Endothelial cell of umbilical vein (primary cell): Measurements from ENCODE around the gene MTARC1. TPM values are rescaled to one million over a fixed set of nuclear protein-coding genes. Genes with fewer than 3 reads are reported as not detected.

Experiments used
- BruUV-seq: library from RNA; stranded (reverse); fragments of 400-500 nt; replicated peaks from 2 replicates; lab custom pipeline; 2021; lab: Mats Ljungman, UMichigan
- CTCF ChIA-PET: fragments of 300-600, 350-600 bp; sonication (Branson Sonifier 250); formaldehyde crosslinking; loops from one replicate; lab custom pipeline; 2021; ENCODE audit warnings: antibody characterized with exemption, inconsistent platforms; lab: Charles Lee
- POLR2A ChIA-PET: fragments of 300-600, 350-600 bp; sonication (Branson Sonifier 250); formaldehyde crosslinking; loops from one replicate; lab custom pipeline; 2021; ENCODE audit warnings: antibody characterized with exemption, inconsistent platforms; lab: Charles Lee
- DNase-seq: peaks from one replicate; pipeline ENCODE4 v3.0.0-alpha.2; 2011; ENCODE audit warnings: low read depth, low spot score
- FAIRE-seq: peaks from 2 replicates; lab custom pipeline; 2011; peaks lifted over from hg19 to GRCh38; lab: Jason Lieb, UNC
- H2AFZ ChIP-seq: 2 replicates; pipeline ENCODE4 v1.6.0; 2012; ENCODE audit warnings: low read depth, low read length, control low read depth, inconsistent platforms
- H3K27ac ChIP-seq: 2 replicates; pipeline ENCODE4 v1.5.1; 2011; ENCODE audit warnings: low read depth, mild to moderate bottlenecking, control low read depth, low read length, moderate library complexity; ENCODE audit not compliant: insufficient read depth
- H3K27me3 ChIP-seq, 2 experiments: 2 replicates each; pipeline versions ENCODE4 v1.6.0 to v1.6.1; 2011; ENCODE audit warnings: low read length in 2 of 2, mixed read lengths in 1 of 2; ENCODE audit not compliant: control insufficient read depth in 2 of 2, insufficient read depth in 2 of 2
- H3K36me3 ChIP-seq, 2 experiments: 2 replicates in 1 of 2; 3 replicates in 1 of 2; pipeline ENCODE4 v1.5.1; 2011; ENCODE audit warnings: low read length in 2 of 2, mild to moderate bottlenecking in 1 of 2, moderate library complexity in 1 of 2; ENCODE audit not compliant: control insufficient read depth in 2 of 2, insufficient read depth in 2 of 2; ENCODE audit errors: extremely low read depth in 1 of 2
- H3K4me1 ChIP-seq: 3 replicates; pipeline ENCODE4 v1.5.1; 2011; ENCODE audit warnings: mild to moderate bottlenecking, low read length; ENCODE audit not compliant: control insufficient read depth, insufficient read depth; ENCODE audit errors: extremely low read depth
- H3K4me2 ChIP-seq: 2 replicates; pipeline ENCODE4 v1.6.1; 2011; ENCODE audit warnings: low read length, control low read depth, mixed read lengths; ENCODE audit not compliant: insufficient read depth
- H3K4me3 ChIP-seq, 3 experiments: fragments of 200-600 bp in 1 of 3; sonication (generic), shearing (Covaris generic) in 1 of 3; replicated peaks in 1 of 3; 2 replicates each; pipeline ENCODE4 v1.5.1; 2011 to 2016; ENCODE audit warnings: control low read depth in 3 of 3, low read length in 3 of 3, mild to moderate bottlenecking in 2 of 3, inconsistent platforms in 1 of 3, low read depth in 1 of 3, moderate library complexity in 1 of 3; ENCODE audit not compliant: insufficient read depth in 1 of 3
- H3K79me2 ChIP-seq: 2 replicates; pipeline ENCODE4 v1.6.0; 2012; ENCODE audit warnings: low read length, inconsistent platforms; ENCODE audit not compliant: control insufficient read depth, insufficient read depth
- H3K9ac ChIP-seq: replicated peaks from 2 replicates; pipeline ENCODE3; 2011; ENCODE audit warnings: low read length, control low read depth; ENCODE audit not compliant: insufficient read depth; ENCODE audit errors: extremely low read depth
- H3K9me1 ChIP-seq: replicated peaks from 3 replicates; pipeline ENCODE4 v1.6.0; 2011; ENCODE audit warnings: mild to moderate bottlenecking, low read length; ENCODE audit not compliant: control insufficient read depth, insufficient read depth; ENCODE audit errors: extremely low read depth
- H3K9me3 ChIP-seq: replicated peaks from 2 replicates; pipeline ENCODE4 v1.5.1; 2012; ENCODE audit warnings: low read length, inconsistent platforms; ENCODE audit not compliant: control insufficient read depth, insufficient read depth
- H4K20me1 ChIP-seq: replicated peaks from 2 replicates; pipeline ENCODE3; 2011; ENCODE audit warnings: mild to moderate bottlenecking, low read length; ENCODE audit not compliant: control insufficient read depth, insufficient read depth; ENCODE audit errors: extremely low read depth
- dilution Hi-C: fragments of 300-500 bp; cut with MboI; formaldehyde crosslinking; loops from one replicate; pipeline ENCODE4 v1.15.0; 2019; ENCODE audit warnings: low sequenced_read_pairs; ENCODE audit not compliant: extremely low pct_ligation_motif_present
- intact Hi-C: fragments of 100-400 bp; cut with micrococcal nuclease; formaldehyde crosslinking; loops from one replicate; pipeline ENCODE4 v1.10.0; 2022
- polyA plus RNA-seq, 4 experiments: library from polyadenylated mRNA; depleted of rRNA in 3 of 4; stranded (reverse) in 3 of 4; unstranded in 1 of 4; fragments of >200 nt; gene quantifications; 2 replicates each; pipeline versions ENCODE4 v1.2.1 to v1.2.3, GENCODE V29; 2011 to 2012; ENCODE audit warnings: missing spikeins in 1 of 4
- total RNA-seq: library from RNA; stranded (reverse); gene quantifications from 2 replicates; pipeline ENCODE4 v1.2.3, GENCODE V29; 2021
- TF ChIP-seq, protein P1 (sequence below): IDR thresholded peaks from 2 replicates; pipeline ENCODE4 v1.6.1; 2011; ENCODE audit not compliant: insufficient read depth, insufficient read length
- TF ChIP-seq, protein P2 (sequence below), 2 donors: IDR thresholded peaks; 1 replicate in 1 of 2; 2 replicates in 1 of 2; pipeline ENCODE4 v1.5.1; 2011; ENCODE audit warnings: low read length in 2 of 2, mild to moderate bottlenecking in 2 of 2, moderate library complexity in 2 of 2, control low read depth in 1 of 2, inconsistent platforms in 1 of 2, low read depth in 1 of 2; ENCODE audit not compliant: insufficient read depth in 1 of 2; ENCODE audit errors: extremely low read depth in 1 of 2

MTARC1 gene
- total and polyA plus RNA-seq, 2 donors (not counting 3 experiments of a cell fraction or from before 2014, with no cell fraction given): 0.43 to 3.5 TPM

DNA sequence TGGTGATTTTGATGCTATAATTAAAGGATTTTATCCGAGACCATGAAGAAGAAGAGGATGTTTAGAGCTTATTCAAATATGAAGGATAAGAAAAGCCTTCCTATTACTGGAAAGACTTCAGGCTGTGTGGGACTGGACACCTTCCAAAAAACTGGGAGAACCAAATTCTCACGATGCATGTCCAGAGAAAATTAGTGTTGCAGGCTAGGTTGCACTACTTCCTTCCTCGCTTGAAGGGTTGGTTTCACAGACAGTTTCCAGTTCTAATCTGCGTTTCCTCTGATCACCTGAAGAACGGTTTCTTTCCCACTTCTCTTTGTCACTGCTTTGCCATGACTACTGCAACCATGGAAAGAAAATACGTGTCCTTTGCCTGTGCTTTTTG lies 36.6 kb upstream of the MTARC1 start:
- H3K4me3 ChIP-seq: no peak overlapping the region
- peak; percentile 53 for FAIRE-seq
- TF ChIP-seq, protein P1, sequence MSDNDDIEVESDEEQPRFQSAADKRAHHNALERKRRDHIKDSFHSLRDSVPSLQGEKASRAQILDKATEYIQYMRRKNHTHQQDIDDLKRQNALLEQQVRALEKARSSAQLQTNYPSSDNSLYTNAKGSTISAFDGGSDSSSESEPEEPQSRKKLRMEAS: no peak
- no peaks in the 10 kb centered on the region for H3K9me3 ChIP-seq
- H3K27ac ChIP-seq: no peak overlapping the region
- intact Hi-C loops: no loop called here
- dilution Hi-C loops: no loop called here
- H2AFZ ChIP-seq: peak overlapping the region; percentile 1
- no peaks in the 10 kb centered on the region for H3K9me1 ChIP-seq
- H4K20me1 ChIP-seq: no peaks in the 10 kb centered on the region
- ChIA-PET CTCF (interaction anchor here (0.8 to 5.7 kb wide), 3 partner anchors 16 to 69 kb away, joined by 3 to 82 read pairs (median 33); no protein-coding TSS in a partner anchor), POLR2A (no interaction called here)
- peaks cover 19% of the 10 kb centered on the region for H3K79me2 ChIP-seq
- peaks cover 0 to 5% of the 10 kb centered on the region in 2 experiments for H3K36me3 ChIP-seq
- no TSS peak for BruUV-seq
- H3K4me1 ChIP-seq: peaks cover 14% of the 10 kb centered on the region
- H3K27me3 ChIP-seq: no peaks in the 10 kb centered on the region
- peak; percentile 16 for DNase-seq
- peak overlapping the region; percentile 27 for H3K4me2 ChIP-seq
- no peak overlapping the region for H3K9ac ChIP-seq

DNA sequence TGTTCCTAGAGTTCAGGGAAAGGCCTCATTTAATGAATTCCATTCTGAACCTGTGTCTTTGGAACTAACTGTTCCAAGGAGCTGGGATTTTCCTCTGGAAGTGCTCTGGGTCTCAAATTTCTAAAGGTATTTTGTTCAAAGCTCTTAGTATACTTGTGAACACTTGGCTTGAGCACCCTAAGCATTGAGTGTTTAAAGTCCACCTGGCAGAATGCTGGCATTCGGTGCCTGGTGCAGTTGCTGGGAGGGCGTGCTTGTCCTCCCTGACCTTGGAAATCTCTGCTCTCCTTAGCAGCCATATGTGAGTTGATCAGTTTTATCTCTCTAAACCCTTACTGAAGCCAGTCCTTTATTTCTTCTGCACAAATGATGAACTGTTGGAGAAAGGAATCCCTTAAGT lies 35.6 kb upstream of the MTARC1 start:
- no TSS peak for BruUV-seq
- no peaks in the 10 kb centered on the region for H3K27me3 ChIP-seq
- H3K9me3 ChIP-seq: no peaks in the 10 kb centered on the region
- dilution Hi-C loops (no loop called here), intact Hi-C loops (no loop called here)
- TF ChIP-seq, protein P2, sequence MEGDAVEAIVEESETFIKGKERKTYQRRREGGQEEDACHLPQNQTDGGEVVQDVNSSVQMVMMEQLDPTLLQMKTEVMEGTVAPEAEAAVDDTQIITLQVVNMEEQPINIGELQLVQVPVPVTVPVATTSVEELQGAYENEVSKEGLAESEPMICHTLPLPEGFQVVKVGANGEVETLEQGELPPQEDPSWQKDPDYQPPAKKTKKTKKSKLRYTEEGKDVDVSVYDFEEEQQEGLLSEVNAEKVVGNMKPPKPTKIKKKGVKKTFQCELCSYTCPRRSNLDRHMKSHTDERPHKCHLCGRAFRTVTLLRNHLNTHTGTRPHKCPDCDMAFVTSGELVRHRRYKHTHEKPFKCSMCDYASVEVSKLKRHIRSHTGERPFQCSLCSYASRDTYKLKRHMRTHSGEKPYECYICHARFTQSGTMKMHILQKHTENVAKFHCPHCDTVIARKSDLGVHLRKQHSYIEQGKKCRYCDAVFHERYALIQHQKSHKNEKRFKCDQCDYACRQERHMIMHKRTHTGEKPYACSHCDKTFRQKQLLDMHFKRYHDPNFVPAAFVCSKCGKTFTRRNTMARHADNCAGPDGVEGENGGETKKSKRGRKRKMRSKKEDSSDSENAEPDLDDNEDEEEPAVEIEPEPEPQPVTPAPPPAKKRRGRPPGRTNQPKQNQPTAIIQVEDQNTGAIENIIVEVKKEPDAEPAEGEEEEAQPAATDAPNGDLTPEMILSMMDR (IDR thresholded peaks at IDR 0.05; ENCODE audit: extremely low read depth in 1 of 2, insufficient read depth in 1 of 2, low read depth in 1 of 2, low read length in 2 of 2): no peak
- ChIA-PET CTCF (interaction anchor here (4.1 to 5.7 kb wide), 2 partner anchors 17 to 25 kb away, joined by 33 to 82 read pairs; no protein-coding TSS in a partner anchor), POLR2A (no interaction called here)
- no peak overlapping the region for H3K27ac ChIP-seq
- DNase-seq: no peak
- FAIRE-seq: no peak
- H3K9ac ChIP-seq: no peak overlapping the region
- H3K4me2 ChIP-seq: no peak overlapping the region
- no peak overlapping the region for H2AFZ ChIP-seq
- H3K79me2 ChIP-seq: peaks cover 19% of the 10 kb centered on the region
- no peak overlapping the region for H3K4me3 ChIP-seq
- peaks cover 5 to 9% of the 10 kb centered on the region in 2 experiments for H3K36me3 ChIP-seq
- H3K9me1 ChIP-seq: no peaks in the 10 kb centered on the region
- peaks cover 14% of the 10 kb centered on the region for H3K4me1 ChIP-seq
- H4K20me1 ChIP-seq: no peaks in the 10 kb centered on the region
